NCI-H748 treated with DMSO at 0.1 percent for 48 hours (cell line): ENCODE results near the gene FOXL1.

Experiments
- DNase-seq: peaks from one replicate; lab custom pipeline; 2025; lab: John Stamatoyannopoulos, UW

Gene FOXL1

DNA sequence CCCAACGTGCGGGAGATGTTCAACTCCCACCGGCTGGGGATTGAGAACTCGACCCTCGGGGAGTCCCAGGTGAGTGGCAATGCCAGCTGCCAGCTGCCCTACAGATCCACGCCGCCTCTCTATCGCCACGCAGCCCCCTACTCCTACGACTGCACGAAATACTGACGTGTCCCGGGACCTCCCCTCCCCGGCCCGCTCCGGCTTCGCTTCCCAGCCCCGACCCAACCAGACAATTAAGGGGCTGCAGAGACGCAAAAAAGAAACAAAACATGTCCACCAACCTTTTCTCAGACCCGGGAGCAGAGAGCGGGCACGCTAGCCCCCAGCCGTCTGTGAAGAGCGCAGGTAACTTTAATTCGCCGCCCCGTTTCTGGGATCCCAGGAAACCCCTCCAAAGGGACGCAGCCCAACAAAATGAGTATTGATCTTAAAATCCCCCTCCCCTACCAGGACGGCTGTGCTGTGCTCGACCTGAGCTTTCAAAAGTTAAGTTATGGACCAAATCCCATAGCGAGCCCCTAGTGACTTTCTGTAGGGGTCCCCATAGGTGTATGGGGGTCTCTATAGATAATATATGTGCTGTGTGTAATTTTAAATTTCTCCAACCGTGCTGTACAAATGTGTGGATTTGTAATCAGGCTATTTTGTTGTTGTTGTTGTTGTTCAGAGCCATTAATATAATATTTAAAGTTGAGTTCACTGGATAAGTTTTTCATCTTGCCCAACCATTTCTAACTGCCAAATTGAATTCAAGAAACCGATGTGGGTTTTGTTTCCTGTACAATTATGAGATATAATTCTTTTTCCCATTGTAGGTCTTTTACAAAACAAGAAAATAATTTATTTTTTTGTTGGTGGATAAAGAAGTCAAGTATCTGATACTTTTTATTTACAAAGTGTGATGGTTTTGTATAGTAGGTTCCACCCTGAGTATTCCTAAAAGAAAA lies 9.4 kb upstream of the FOXL1 start:
- no peak for DNase-seq

DNA sequence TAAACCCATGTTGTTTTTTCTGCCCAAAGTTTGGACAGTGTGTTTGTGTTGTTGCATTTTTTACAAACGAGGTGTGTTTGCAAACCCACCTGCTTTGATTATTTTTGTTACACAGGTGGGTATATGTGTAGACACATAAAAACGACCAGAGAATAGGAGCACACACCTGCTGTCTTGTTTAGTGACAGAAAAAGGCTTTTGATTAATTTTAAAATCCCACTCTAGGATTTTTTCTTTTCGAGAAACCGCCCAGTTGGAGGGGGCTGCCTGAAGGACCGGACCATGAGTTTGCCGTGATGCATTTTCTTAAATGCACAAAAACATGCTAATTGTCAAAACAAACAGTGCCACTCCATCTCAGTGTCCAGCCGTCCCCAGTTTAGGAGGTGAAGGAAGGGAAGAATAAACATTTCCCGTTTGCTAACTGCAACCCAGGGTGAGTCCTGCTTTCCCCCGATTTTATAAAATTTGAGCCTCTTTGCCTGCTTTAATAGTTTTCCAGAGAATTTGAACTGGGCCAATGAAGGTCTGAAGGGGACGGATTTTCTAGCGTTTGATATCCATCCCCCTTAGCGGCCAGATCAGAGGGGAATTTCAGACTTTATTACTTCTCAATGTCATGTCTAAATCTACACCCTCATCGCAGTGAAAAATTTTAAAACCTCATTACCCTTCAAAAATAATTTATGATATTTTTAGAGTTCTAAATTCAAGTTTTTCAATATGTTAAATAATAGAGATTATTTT lies 8.5 kb upstream of the FOXL1 start:
- DNase-seq = no peak

DNA sequence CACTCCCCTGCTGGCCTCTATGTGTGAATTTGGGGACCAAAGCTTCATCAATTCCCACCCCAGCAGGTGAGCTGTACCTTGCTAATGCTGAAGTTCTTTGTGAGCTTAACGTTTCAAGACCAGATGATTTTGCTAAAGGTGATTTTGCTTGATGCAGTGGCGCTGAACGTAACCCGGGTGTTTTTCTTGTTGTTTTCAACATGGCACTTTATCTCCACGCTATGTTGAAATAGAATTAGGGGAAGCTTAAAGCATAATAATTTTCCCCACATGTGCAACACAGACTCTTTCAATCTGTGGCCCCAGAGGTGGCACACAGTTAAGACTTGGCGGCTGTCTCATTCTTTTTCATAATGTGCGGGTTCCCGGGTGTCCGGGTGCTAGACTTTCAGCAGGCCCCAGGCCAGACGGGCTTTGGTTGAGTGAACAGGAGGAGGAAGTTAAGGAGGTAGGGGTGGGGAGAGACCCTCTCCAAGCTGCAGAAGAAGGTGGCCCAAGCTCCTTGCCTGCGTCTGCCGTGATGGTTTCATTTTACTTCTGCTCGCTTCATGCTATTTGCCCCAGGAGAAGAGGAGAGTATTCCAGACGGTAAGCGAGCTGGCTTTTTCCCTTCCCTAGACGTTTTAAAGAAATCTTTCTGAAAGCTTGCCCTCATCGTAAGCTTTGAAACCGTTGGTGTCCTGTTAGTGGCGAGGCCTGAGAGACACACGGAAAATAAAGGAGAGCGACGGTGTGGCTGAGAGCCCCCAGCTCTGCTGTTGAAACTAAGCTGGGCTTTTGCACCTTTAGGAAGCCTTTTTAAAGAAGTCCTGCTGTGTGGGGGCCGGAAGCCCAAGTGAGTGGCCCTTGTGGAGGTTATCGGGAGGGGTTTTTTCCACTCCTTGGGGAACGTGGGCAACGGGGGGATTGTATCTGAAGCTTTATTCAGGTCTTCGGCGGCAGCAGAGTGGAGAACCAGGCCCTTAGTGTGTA lies 7.5 kb upstream of the FOXL1 start:
- DNase-seq = no peak

- no peak for DNase-seq
Measured at GRCh38 chr16:86571530-86571915, 6.8 kb upstream of the FOXL1 start.

DNA sequence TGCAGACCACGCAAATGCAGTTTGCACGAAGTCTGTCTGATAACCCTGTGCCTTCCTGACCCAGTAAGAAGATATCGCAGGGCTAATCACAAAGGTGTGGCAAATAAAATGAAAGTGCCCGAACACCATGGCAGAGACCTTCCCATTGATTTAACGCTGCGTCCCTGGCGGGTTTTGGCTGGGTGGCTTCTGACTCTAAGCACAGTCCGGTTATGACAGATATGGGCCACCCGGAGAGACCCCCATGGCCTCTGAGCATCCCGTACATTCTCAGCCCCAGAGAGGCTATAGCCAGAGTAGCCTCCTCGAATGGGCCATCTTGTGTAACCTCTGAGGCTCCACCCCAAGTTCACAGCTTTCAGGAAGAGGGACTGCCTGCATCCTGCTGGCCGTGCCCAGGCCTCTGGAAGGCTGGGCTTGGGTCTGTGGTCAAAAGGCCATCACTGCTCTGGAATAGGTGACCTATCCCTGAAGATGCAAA lies 6.3 kb upstream of the FOXL1 start:
- DNase-seq = no peak

DNA sequence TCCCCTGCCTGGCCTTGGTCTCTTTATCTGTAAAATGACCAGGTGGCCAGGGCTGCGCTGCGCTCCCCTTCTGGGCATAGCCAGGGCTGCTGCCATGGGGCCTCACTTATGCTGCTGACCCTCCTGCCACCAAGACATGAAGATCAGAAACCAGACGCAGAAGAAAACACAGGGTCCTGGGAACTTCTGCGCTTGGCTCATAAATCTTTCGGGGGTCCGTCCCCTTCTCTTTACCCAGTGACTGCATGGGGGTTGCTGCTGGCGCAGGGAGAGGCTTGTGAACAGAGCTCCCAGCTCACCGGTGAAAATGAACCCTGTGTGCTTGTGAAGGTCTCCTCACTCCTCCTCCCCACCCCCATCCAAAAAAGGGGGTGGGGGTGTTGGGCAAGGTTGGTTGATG lies 5.7 kb upstream of the FOXL1 start:
- no peak for DNase-seq

GRCh38 chr16:86573215-86573614 lies 5.1 kb upstream of the FOXL1 start:
- DNase-seq = no peak

DNA sequence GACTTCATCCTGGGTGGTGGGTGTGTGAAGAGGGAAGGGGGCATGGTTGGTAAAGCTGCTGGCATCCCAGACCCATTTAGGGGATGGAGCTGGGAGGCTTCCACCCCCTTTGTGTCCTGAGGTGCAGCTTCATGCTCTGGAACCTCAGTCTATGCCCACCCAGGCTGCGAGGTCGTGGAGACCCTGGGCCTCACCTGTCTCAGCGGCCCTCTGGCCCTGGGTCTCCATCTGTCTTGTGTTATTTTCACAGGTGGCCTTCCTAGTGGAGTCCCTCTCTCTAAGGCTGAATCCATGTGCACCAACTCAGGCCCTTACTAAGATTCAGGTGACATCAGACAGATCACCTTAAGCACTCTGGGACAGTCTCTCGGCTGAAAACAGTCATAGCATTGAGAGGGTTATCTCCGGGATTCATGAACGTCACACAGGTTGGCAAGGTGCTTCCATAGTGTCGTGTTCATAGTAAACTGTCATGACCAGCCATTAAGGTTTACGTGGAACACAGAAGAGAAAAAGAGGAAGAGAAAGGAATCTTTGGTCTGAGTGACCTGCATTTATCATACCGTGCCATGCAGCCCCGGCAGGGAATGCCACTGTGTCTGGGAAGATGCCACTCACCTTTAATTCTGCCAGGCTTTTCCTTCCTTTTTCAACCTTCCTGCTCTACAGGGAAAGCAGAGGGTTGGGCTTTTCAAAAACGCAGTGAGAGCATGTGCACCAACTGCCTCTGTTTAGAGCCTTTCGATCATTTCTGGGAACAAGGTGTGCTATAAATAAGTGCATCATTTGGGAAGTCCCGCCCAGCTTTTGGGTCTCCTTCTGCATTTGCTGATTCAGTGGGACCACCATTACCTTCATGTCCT lies 4.5 kb upstream of the FOXL1 start:
- DNase-seq = no peak

DNA sequence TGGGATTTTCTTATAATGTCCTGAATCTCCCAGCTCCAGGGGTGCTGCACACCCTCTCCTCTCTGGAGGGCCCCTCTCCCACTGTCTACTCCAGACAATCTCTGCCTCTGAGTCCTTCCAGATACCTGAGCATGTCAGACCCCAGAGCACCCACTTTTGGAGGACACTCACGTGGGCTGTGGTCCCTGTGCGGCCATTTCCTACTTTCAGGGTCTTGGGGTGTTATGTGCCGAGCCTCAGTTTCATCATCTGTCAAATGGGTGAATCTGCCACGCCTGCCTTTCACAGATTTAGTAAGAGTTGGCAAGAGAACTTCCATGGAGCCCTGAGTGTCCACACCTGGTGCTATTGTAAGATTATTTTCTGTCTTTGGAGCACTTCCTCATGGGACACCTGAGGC lies 3.7 kb upstream of the FOXL1 start:
- DNase-seq = no peak

GRCh38 chr16:86575095-86575685 lies 3.2 kb upstream of the FOXL1 start:
- no peak for DNase-seq

- DNase-seq = peak; percentile 36
Measured at GRCh38 chr16:86575754-86576557, 2.4 kb upstream of the FOXL1 start.

DNA sequence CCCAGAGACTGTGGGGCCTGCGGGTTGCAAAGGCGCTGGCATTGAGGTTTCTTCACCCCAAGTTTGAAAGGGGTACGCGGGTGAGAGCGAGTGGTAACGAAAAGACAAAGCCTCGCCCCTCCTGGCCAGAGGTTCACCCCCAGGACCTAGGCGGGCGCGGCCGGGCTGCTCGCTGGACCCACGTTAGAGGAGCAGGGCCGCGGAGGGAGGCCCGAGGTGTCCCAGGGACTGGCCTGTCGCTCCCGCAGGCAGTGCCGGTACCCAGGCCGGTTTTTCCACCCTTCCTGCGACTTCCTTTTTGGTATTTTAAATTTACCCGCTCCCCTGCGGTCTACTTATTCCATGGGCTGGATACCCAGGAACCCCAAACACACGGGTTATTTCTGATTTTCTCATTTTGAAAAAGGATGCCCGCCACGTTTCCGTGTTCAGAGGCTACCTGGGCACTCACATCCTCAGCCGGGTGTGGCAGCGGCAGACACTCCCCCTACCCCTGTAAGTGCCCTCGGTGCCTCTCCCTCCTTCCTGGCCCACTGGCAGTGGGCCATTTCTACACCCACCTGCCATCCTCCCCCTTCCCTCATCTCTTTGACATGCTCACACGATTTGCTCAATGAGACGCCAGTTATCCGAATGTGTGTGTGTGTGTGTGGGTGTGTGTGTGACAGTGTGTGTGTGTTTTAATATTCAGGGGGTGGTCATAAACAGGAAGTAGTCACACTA lies 1.6 kb upstream of the FOXL1 start:
- no peak for DNase-seq

DNA sequence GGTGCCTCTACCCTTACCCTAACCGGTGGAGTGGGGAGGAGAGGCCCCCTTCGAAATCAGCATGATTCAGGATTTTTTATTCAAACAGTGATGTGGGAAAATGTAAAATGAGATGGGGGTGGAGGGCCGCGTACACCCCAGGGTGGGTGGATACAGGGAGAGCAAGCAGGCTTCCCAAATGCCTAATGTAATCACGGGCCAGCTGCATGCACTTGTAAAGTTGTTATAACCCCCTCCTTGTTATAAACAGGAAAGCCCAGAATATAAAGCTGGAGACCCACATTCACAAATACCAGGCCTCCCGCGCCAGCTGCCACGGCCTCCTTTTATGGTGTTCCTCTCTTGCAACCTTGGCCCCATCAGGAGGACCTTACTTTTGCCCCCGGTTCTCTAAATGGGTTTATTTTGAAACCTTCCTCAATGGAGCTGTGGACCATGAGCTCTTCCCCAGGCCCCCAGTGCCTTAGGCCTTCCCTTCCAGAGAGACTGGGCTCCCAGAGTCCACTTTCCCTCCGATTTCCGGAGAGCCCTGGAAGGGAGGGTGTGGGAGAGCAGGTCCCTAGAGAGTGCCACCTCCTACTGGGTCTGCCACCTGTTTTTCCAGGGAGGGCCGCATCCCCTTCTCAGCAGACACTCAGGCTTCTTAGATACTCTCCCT lies 906 bp upstream of the FOXL1 start:
- no peak for DNase-seq

GRCh38 chr16:86578611-86579267 lies 390 bp downstream of the FOXL1 start:
- no peak for DNase-seq

GRCh38 chr16:86579268-86580062 lies 1.1 kb downstream of the FOXL1 start:
- no peak for DNase-seq

- DNase-seq = no peak
Measured at GRCh38 chr16:86580063-86580790, 1.9 kb downstream of the FOXL1 start.
